GM12872 (cell line): ENCODE data around the gene XRRA1.

ENCODE experiments used
- TF ChIP-seq, protein P1 (sequence below): IDR thresholded peaks from 3 replicates; pipeline ENCODE4 v1.5.1; 2011; ENCODE audit warnings: low read depth, mild to moderate bottlenecking, low read length, moderate library complexity; ENCODE audit not compliant: insufficient read depth

XRRA1 gene

DNA sequence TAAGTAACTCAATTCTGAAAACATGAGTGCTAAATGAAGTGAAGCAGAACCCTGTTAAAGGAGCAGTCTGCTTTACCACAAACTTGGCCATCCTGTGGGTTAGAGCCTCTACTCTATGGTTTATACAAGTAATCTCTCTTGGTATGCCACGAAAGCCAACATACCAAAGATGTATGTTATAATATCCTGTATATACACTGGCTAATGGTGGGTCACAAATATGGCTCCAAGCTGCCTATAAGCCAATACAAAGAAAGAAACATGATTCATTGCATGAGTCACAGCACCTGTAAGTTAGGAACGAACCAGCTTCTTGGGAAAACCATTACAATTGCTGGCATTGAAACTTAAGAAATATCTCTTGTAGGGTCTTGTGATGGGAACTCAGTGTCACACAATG, 16.1 kb downstream of the XRRA1 start:
- TF ChIP-seq, protein P1, sequence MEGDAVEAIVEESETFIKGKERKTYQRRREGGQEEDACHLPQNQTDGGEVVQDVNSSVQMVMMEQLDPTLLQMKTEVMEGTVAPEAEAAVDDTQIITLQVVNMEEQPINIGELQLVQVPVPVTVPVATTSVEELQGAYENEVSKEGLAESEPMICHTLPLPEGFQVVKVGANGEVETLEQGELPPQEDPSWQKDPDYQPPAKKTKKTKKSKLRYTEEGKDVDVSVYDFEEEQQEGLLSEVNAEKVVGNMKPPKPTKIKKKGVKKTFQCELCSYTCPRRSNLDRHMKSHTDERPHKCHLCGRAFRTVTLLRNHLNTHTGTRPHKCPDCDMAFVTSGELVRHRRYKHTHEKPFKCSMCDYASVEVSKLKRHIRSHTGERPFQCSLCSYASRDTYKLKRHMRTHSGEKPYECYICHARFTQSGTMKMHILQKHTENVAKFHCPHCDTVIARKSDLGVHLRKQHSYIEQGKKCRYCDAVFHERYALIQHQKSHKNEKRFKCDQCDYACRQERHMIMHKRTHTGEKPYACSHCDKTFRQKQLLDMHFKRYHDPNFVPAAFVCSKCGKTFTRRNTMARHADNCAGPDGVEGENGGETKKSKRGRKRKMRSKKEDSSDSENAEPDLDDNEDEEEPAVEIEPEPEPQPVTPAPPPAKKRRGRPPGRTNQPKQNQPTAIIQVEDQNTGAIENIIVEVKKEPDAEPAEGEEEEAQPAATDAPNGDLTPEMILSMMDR: no peak

DNA sequence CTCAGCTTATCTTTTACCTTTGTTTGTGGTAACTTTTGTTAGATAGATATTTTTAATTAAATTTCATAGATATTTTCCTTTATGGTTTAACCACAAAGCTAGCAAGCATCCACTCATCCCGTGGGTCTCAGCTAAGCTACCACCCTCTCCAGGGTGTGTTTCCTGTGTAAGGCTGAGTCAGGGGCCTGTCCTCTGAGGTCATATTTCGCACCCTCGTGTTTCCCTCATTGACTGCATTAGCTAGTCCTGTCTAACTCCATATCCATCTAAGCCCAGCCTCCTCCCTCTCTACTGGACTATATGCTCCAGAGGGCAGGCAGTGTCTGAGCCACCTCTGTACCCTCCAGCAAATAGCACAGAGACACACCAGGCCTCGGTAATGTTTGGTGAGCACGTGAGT, 16.7 kb downstream of the XRRA1 start:
- TF ChIP-seq, protein P1: no peak

DNA sequence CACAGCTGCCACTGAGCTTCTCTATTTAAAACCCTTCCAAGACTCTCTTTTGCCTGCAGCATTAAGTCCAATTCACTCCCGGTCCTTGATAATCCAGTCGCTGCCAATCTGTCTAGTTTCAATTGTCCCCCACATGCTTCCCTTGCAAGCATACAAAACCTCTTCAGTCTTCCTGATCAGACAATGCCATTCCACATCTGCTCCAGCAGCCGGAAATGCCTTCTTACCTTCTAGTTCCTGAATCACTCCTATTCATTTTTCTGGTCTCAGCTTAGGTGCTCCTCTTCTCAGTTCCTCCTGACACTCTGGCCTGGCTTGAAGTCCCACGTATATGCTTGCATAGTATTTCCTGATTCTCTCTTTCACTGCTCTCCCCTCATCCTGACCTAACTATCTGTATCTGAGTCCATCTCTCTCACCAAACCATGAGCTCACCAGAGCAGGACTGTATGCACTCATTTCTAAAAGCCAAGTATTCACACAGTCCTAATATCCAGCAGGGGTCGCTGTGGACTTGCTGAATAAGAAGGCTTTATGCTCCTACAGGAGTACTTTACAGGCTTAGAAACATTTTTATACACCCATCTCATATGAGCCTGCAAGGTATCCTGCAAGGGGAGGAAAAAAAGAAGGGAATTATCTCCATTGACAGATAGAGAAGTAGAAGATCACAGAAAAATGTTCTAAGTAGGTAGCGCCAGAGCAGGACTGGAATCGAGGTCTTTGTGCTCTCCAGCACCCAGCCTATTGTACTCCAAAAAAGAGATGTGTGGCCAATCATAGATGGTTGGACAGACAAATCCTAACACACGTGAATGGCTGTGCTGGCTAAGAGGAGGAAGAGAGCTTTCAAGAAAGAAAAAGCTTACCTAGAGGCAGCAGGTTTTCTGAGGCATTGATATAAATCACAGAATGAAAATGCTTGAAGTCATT, 19.2 kb downstream of the XRRA1 start:
- TF ChIP-seq, protein P1: peak; percentile 75

DNA sequence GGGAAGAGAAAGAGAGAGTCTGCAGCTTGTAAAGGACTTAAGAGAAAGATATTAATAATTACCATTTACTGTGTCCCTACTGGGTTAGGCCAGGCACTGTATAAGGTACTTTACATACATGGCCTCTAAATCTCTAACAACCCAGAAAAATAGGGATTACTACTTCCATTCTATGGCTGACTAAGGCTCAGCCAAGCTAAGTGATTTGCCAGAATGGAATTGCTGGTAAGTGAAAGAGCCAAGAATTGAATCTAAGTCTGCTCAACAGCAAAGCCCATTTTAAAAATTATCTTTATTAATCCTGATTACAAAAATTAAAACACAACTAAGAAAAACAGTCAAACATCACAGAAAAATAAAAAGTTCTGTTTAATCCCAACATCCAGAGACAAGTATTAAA, 21.4 kb downstream of the XRRA1 start:
- TF ChIP-seq, protein P1: no peak

DNA sequence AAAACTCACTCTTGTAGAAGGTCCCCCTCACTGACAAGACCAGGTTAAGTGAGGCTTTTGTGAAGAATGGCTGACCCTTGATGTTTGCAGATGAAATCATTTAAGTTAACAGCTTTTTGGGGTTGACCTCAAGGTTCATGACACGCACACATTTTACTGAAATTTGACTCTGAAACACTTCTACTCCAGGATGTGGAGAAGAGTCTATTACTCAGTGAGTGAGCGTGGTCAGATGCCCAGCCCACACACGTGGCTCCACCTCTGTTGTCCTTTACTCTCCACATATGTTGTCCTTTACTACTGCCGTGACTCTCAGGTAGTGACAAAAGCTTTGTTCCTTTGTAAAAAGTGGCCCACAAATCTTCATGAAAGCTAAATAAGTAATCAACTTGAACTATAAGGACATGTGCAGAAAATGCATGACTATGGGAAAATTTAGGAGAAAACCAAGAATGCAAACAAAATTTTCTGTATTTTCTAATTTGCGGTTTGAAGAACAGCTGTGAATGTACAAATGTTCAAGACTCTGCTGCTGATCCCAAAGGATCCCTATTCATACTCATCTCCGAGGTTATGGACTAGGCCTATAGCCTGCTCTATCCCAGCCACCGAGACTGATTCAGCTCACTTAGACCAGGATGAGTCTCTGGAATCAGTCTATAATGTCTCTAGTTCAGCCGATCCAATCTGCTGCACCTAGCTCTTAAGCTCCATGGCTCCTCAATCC, 22.4 kb downstream of the XRRA1 start:
- TF ChIP-seq, protein P1: no peak

DNA sequence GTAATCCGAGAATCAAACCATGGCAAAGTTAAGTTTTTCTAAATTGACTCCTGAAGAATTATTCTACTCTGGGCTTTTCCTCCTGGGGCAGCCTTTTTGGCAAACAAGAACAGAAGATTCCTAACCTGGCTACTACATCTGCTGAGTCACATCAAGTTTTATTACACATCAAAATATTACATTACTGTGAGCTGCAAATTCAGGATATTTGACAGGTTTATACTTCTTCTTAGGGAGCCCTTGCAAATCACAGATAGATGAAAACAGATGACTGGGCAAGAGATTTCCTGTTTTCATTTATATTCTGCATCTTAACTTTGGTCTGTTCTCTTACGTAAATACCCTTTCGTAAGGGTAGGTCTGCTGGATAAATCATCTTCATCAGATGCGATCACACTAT, 23.6 kb downstream of the XRRA1 start:
- TF ChIP-seq, protein P1: no peak

DNA sequence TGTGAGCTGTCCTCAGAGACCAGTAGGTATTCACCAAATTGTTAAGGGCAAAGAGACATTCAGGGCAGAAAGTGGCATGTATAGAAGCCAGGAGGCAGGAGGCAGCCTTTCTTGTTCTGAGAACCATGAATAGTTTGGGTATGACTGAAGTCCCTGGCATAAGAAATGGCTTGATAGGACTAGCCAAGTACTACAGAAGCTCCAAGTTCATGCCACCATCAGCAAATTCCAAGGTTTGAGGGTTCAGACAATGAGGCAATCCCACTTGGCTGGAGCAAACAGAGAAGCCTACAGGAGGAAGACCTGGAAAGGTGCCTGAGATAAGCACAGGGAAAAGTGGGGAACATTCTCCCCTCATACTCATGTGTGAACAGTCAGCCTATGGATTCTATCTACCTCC, 25.8 kb downstream of the XRRA1 start:
- TF ChIP-seq, protein P1: no peak
